Kidney capillary endothelial cell (primary cell): ENCODE results near the gene CACNB2.
A peak's percentile ranks its signal among the peaks of the same experiment; 100 is the strongest.
"Not testable (repeated sequence)": the region's sequence is repeated elsewhere in the genome, so short reads cannot be mapped to it uniquely, and the experiment has no call there.

Experiments
- DNase-seq: peaks from one replicate; pipeline ENCODE4 v3.0.0-alpha.2; 2018; ENCODE audit warnings: low spot score

CACNB2 gene

DNA sequence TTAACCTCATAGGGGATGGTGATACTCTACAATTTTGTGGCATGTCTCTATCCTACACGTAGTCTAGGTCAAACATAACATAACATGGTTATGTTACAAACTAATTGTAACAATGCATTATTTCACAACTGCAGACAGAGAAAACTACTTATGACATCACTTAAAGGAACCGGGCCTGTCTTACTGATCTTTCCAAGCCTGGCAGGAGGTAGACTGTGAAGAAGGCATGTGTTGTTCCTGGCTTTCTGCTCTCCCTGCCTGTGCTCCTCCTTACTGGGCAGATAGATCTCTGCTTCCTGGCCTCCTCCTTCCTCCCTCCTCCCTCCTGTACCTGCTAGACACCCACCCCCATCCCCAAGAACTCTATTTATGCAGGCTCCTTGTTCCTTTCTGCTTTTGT lies 5.4 kb downstream of the CACNB2 start:
- DNase-seq, result no peak

DNA sequence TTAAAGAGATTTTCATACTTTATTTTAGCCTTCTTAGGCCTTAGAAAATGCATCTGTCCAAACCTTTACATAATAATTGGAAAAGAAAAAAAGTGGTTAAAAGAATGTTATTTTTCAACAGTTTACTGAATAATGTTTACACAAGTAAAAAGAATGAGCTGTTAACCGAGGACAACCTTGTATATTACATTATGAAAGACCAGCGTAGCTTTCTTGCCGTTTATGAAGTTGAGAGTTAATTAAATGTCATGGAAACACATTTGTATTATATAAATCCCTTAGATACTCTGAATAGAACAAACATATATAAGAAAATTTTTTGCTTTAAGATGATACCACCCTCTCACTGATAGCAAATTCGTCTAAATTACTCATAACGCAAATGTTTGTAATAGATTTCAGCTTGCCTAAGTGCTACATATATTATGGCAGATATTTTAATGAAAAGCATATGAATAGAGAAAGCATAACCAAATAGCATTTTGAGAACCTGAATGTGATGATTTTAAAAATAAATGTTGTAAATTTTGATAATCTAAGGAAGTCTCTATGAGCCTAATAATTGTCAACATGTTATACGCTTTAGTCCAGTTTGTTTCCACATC lies 9.1 kb downstream of the CACNB2 start:
- no peak for DNase-seq

DNA sequence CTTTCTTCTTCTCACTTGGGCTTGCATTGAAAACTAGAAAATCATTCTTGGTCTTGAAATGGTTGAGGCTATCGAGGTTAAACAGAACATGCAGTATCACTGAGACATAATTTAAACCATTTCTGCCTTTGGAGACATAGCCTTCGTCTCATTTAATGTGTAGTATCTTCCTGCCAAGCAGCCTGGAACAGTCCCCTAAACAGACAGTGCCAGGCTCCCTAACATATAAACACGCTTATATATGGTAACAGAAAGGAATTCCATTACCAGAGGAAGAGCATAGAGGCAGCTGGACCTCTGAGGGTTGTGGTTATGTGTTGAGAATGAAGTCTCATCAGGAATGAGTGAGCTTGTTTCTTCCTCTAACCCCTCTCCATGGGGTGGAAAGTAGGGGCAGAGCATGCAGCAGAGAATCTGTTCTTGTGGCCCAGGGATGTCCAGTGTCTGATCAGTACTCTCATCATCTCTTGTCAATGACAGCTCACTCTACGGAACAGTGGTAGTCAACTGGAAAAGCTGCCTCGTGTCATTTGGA lies 11.2 kb downstream of the CACNB2 start:
- DNase-seq, result no peak

DNA sequence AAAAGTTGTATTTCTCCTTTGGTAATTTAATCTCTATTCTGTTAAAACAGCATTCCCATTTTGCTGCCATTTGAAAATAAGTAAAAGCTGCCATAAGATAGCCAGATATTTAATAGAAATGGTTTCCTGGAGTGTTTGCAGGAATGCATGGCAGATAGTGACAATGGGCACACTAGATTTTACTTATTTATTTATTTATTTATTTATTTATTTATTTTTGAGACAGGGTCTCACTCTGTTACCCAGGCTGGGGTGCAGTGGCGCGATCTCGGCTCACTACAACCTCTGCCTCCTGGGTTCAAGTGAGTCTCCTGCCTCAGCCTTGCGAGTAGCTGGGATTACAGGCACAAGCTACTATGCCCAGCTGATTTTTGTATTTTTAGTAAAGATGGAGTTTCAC lies 13.2 kb downstream of the CACNB2 start:
- not testable (repeated sequence) for DNase-seq

- no peak for DNase-seq
These were observed 15.1 kb downstream of the CACNB2 start for GRCh38 chr10:18155321-18155720.

DNA sequence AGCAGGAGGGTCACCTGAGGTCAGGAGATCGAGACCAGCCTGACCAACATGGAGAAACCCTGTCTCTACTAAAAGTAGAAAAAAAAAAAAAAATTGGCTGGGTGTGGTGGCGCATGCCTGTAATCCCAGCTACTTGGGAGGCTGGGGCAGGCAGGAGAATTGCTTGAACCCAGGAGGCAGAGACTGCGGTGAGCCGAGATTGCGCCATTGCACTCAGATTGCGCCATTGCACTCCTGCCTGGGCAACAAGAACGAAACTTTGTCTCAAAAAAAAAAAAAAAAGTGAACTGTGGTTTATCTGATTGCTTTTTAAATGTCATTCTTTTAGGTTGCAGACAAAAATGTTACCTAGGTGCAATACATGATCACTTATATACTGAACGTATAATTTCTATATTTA lies 16.6 kb downstream of the CACNB2 start:
- not testable (repeated sequence) for DNase-seq

DNA sequence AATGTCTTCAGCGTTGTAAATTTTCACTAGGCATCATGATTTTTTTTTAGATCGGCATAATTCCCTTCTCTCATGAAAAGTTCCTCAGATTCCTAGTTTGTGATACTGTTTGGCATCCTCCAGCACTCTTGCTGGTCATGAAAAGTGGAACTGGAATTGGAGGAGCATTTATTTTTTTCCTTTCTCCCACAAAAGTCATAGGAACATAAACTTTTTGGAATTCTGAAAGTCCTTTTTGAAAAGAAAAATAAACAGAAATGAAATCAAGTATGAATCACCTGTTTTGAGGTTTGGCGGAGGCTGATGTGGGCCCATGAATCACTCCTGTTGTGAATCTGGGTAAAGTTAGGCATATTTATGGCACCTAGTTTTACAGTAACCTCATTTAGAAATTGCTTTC lies 17.7 kb downstream of the CACNB2 start:
- DNase-seq, result no peak

GRCh38 chr10:18158773-18159265 lies 18.6 kb downstream of the CACNB2 start:
- no peak for DNase-seq

DNA sequence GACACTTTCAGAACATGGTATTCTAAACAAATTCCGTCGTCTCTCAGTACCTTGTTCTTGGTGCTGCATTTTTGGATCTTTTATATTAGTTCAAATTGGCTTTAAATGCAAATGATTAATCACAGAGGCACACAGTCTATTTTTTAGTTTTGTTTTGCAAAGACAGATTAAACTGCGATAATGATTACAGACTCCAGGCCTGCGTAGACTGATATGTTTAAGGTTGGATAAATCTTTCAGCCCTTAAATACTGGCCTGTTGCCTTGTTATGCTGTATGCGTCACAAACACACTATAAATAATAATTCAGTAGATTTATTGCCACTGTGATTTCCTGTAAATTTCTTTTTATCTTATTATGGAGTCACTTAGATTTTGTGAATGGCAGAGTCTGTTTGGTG lies 19.3 kb downstream of the CACNB2 start:
- DNase-seq, result no peak

DNA sequence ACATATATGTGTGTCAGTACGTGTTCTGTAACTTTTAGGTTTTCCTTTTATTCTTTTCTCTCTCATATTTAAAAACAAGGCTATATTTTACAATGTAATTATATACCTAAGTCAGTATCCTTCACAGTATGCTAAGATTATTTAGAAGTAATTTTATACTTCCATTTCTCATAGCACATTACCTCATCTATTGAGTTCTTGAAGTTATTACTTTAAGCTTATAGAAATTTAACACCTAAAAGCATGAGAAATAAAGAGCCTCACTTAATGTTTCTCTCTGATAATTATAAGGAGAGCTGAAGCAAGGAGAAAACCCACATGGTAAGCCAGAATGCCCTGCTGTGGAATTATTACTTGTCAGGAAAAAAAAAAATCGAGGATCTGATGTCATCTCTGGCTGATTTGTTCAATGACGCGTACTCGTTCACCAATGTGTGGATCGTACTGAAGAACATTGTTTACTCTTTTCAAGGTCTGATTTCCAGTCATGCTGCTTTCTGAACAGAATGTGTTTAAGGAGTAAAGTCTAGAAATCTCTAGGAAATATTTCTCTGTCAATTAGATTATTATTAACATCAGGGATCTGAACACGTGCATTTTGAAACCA lies 21.9 kb downstream of the CACNB2 start:
- DNase-seq, result no peak

DNA sequence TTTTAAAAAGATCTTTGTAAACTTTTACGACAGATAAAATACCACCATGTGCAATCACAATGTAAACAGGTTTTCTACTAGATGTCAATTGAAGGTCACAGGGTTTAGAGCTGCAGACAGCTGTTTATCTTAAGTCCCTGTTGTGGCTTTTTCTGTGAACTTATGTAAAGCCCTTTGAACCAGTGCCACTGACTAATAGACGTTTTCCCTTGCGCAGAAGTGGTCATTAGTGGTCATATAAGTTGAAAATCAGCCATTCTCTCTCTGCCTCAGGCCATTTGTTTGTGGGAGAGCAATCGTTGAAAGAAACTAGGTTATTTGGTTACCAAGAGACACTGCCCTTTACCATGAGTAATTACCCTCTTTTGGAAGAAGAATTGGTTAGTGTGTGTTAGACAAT lies 23.9 kb downstream of the CACNB2 start:
- DNase-seq, result no peak

DNA sequence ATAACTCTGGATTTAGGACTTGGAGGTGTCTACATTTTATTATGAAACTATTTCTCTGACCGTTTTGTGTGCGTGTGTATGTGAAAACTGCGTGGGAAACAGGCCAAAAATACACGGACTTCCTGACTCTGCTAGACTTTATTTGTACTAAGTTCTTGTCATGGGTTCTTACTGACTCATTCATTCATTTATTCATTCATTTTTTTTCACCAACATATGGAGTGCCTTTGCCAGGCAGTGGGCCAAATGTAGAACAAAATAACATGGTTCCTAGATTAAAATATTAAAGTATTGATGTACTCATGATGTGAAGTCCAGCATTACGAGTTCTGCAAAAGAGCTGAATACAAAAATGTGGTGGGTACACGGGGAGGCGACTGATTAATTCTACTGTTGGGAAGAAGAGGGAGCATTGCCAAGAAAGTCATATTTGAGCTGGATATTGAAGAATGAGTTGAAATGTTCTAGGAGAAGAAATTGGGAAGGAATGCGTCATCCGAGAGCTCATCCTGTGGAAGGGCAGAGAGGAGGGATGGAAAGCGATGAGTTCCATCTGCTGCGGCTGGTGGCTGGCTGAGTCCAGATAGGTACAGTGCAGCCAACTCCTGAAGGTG lies 24.6 kb downstream of the CACNB2 start:
- DNase-seq, result no peak

GRCh38 chr10:18178854-18179483 lies 38.7 kb downstream of the CACNB2 start:
- DNase-seq, result no peak

GRCh38 chr10:18179891-18180290 lies 39.7 kb downstream of the CACNB2 start:
- peak; percentile 9 for DNase-seq

DNA sequence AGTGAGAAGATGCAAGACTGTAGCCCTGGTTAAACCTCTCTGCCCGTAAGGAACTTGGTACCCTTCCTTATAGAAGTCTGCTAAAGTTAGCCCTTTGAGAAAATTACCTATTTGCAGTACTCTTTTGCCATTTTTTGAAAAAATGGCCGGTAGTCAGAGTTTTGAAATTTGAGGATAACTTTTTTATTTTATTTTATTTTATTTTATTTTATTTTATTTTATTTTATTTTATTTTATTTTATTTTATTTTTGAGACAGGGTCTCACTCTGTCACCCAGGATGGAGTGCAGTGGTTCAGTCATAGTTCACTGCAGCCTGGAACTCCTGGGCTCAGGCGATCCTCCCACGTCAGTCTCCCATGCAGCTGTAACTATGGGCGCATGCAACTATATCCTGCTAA lies 41.2 kb downstream of the CACNB2 start:
- DNase-seq, result not testable (repeated sequence)

DNA sequence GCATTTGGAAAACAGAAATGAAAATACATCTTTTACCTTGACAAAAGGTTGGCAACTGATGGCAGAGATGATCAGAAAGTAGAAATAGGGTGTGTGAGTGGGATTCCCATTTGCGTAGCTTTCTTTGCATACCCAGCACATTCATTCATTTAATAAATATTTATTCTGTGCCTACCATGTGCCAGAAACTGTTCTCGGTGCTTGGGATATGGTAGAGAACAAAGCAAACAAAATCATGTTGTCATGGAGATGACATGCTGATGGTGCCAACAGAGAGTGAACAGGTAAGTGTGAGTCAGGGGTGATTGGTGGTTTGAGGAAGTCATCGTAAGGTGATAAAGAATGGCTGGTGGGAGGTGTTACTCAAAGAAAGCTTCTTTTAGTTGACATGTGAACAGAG lies 45.4 kb downstream of the CACNB2 start:
- no peak for DNase-seq

GRCh38 chr10:18190840-18191239 lies 50.6 kb downstream of the CACNB2 start:
- no peak for DNase-seq

GRCh38 chr10:18194634-18195033 lies 54.4 kb downstream of the CACNB2 start:
- no peak for DNase-seq

DNA sequence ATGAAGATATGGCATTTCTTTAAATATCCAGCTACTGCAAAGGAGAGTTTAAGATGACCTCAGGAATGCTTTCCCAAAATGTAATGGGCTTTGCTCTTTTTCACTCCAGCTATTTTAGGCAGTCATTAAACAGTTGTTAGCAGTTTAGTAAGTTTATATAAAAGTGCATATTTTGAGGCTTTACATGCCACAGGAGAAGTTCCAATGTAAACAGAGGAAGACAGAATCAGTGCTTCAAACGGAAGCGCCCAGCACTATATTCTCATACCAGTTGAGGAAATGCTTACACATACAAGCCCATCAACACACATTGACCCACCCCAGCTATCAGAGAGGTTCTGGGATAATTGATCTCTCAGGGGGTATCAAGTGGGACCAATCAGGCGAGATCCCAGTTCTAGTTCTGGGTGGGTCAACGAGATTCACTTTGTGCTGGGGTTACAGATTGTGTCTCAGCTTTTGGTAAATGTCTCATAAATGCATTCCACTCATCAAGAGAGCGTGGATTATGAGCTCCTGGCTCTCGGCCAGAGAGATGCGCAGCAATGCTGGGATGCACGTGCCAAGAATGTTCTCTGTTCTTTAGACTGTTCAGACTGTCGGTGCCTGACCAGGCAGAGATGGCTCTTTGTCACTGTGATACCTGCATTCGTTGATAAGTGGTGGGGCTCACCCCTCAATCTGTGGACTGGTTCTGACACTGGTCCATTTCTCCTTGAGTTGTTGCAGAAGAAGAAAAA lies 55.0 kb downstream of the CACNB2 start:
- no peak for DNase-seq

DNA sequence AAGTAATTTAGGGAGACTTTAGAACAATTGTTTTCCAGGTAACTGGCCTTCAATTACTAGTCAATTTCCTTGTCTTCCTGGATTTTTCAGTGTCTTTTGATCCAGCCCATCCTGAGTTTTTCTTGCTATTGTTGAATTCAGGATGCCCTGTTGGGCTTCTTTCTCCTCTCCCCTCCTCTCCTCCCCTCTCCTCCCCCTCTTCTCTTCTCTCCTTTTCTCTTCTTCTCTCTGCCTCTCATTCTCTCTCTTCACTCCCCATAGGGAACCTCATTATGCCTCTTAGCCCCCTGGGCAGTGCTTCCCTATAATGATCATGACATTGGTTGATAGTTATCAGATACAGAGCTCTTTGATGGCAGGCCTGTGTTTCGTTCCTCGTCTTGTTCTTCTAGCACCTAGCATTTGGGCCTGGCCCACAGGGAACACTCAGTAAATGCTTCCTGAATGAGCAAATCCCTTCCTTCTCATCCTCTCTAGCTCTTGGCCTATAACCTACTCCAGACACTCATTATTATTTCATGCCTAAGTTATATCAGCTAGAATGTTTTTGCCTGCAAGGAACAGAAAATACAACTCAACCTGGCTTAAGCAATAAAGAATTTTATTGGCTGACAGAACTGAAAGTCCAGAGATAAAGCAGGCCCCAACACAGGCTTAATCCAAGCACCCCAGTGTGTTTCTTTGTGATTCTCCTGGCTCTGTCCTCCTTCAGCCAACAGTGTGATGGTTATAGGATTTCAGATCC lies 56.8 kb downstream of the CACNB2 start:
- no peak for DNase-seq

- DNase-seq, result no peak
These were observed 57.5 kb downstream of the CACNB2 start for GRCh38 chr10:18197706-18198105.
